HG03354 (cell line): ENCODE data around the gene BIRC6.

Experiments used
- ATAC-seq: cut with Tn5 transposase; IDR thresholded peaks from one replicate; pipeline ENCODE4 v1.9.1; 2021; ENCODE audit warnings: mild to moderate bottlenecking; ENCODE audit not compliant: unreplicated experiment, poor library complexity, severe bottlenecking

BIRC6 gene

GRCh38 chr2:32656069-32656468 lies 299.2 kb downstream of the BIRC6 start:
- no peak for ATAC-seq

GRCh38 chr2:32663864-32664263 lies 307.0 kb downstream of the BIRC6 start:
- ATAC-seq = no peak

- ATAC-seq = no peak
Measured at GRCh38 chr2:32666704-32667103, 309.9 kb downstream of the BIRC6 start.

- no peak for ATAC-seq
Measured at GRCh38 chr2:32668254-32668653, 311.4 kb downstream of the BIRC6 start.
